HG03571 (cell line): ENCODE measurements around the gene FRAT1.
"Not testable (repeated sequence)": the region's sequence is repeated elsewhere in the genome, so short reads cannot be mapped to it uniquely, and the experiment has no call there.

ENCODE experiments used
- ATAC-seq: cut with Tn5 transposase; IDR thresholded peaks from one replicate; pipeline ENCODE4 v1.9.1; 2021; ENCODE audit not compliant: unreplicated experiment

The FRAT1 gene

GRCh38 chr10:97334370-97335175 is 15.5 kb downstream of the FRAT1 start, which contains the start of gene FRAT2:
Gene FRAT2, minus strand, starts transcription at chr10:97334729. Its CDS starts 157 bp downstream, at chr10:97334572.
- peak; percentile 74 for ATAC-seq

DNA sequence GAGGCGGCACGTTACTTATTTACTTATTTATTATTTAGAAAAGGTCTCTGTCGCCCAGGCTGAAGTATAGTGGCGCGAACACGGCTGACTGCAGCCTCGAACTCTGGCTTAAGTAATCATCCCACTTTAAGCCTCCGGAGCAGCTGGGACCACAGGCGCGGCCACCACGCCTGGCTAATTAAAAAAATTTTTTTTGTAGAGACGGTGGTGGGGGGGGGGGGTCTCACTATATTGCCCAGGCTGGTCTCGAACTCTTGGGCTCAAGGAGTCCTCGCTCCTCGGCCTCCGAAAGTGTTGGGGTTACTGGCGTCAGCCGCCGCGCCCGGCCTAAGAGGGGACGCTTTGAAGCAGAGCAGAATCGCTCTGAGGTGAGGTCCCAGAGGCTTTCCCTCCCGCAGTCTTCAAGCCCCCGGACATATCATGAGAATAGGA is 16.1 kb downstream of the FRAT1 start:
- no peak for ATAC-seq

GRCh38 chr10:97336006-97336405 is 16.9 kb downstream of the FRAT1 start:
- no peak for ATAC-seq

GRCh38 chr10:97336446-97336845 is 17.4 kb downstream of the FRAT1 start:
- ATAC-seq, result no peak

DNA sequence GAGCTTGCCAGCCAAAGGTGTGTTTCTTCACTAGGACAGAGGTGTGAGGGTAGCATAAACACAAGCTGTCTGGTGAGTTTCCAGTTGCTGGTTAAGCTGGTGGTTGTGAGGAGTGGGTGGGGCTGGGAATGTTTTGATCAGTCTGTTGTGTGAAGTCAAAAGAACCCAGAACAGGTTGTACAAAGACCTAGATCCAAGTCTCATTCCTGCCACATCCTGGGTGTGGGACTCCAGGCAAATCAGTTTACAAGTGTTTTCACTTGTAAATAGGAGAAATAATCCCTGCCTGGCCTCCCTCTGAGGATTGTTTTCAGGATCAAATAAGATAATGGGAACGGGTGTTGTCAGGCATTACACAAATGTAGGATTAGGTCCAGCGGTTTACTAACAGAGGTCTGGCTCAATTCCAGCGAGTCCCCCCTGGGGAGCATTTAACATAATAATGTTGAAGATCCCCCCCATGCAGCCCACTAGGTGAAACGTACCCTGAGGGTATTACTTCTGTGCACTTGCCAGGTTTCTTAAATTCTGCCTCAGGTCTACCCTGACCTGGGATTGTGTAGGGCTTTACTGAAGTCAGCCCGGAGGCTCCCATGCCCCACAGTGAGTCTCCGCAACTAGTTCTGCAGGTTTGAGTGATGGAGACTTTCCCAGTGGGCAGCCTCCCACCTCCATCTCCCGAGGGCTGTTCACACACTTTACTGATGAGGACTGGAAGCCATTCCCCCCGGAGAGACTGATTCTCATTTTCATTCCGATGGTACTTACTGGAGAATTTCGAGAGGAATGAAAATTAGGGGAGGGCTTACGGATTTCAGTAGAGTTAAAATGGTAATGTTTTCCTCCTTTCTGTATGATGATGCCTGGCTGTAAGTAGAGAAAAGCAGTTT is 18.1 kb downstream of the FRAT1 start:
- ATAC-seq, result no peak

GRCh38 chr10:97338041-97338440 is 19.0 kb downstream of the FRAT1 start:
- no peak for ATAC-seq

DNA sequence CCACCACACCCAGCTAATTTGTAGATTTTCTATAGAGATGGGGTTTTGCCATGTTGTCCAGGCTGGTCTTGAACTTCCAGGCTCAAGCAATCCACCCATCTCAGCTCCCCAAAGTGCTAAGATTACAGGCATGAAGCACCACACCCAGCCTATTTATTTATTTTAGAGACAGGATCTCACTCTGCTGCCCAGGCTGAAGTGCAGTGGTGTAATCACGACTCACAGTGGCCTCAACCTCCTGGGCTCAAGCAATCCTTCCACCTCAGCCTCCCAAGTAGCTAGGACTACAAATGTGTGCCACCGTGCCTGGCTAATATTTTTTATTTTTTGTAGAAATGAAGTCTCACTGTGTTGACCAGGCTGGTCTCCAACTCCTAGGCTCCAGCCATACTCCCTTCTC is 22.3 kb downstream of the FRAT1 start:
- ATAC-seq, result no peak

DNA sequence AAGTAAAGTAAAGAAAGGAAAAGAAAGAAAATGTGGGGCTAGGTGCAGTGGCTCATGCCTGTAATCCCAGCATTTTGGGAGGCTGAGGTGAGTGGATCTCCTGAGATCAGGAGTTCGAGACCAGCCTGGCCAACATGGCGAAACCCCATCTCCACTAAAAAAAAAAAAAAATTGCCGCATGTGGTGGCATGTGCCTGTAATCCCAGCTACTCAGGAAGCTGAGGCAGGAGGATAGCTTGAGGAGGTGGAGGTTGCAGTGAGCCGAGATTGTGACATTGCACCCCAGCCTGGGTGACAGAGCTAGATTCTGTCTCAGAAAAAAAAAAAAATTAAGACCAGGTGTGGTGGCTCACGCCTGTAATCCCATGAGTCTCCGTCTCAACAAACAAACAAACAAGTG is 24.6 kb downstream of the FRAT1 start:
- not testable (repeated sequence) for ATAC-seq

GRCh38 chr10:97347317-97347716 is 28.2 kb downstream of the FRAT1 start:
- ATAC-seq, result no peak

DNA sequence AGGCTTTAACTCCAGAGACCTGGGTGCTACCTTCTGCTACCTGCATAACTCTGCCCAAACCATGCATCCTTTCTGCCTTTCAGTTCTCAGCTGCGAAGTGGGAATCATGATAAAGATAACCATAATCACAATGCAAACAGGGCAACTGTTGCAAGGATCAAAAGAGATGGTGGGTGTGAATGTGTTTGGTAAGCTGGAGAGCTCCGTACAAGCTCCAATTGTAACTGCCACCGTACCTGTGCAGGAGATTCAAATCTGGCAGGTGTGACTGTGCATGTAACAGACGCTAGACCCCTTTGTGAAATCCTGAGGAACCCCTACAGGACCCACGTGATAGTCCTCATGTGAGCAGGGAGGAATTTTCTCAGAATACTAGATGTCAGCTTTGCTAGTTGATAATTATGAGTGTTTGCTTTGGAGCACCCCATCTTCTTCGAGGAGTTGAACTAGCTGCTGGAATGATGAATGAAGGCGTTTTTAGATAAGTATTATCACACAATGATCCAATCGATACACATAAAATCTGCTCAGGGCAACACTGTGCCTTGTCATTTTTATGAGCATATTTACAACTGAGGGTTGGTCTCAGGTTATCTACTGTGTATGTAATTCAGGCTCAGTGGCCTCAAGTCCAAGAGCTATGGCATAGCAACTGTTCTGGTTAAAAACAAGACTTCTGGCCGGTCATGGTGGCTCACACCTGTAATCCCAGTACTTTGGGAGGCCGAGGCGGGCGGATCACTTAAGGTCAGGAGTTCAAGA is 30.9 kb downstream of the FRAT1 start:
- ATAC-seq, result no peak

DNA sequence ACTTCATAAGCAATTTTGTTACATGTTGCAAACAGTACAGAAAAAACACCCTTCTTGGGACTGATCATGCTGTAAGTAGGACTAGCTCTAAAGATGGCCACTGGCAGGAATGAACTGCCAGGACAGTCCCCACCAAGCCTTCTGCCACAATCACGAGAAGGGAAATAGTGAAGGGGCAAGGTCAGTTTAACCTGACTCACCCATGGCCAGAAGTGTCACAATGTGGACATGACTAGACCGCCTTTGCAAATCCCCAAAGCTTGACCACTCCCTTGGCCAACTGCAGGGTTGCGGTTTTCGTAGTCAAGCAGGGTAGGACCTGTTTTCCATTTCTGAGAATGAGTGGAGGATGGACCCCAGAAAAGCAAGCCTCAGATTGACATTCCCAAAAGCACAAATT is 34.9 kb downstream of the FRAT1 start:
- ATAC-seq, result no peak

GRCh38 chr10:97355571-97355975 is 36.5 kb downstream of the FRAT1 start:
- no peak for ATAC-seq

GRCh38 chr10:97356318-97356914 is 37.3 kb downstream of the FRAT1 start:
- ATAC-seq, result no peak

DNA sequence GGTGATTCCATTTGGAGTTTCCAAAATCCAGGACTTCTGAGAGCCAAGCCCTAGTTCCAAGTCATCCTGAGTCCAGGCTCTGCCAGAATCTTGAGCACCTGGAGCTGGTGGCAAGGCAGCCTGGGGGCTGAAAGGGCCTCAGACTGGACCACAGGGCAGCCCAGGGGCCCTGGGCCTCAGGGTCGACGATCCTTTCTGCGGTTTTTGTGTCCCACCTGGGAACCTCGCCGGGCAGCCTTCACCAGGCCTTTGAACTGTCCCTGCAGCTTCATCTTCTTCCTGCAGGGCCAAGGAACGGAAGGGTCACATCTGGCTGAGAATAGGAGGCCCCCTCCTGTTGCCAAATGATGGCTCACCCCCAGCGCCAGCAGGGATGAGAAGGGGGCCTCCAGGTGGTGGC is 37.8 kb downstream of the FRAT1 start:
- ATAC-seq, result no peak

- no peak for ATAC-seq
Observed at GRCh38 chr10:97358349-97358748, 39.3 kb downstream of the FRAT1 start.

- ATAC-seq, result no peak
Observed at GRCh38 chr10:97358781-97359180, 39.7 kb downstream of the FRAT1 start.

DNA sequence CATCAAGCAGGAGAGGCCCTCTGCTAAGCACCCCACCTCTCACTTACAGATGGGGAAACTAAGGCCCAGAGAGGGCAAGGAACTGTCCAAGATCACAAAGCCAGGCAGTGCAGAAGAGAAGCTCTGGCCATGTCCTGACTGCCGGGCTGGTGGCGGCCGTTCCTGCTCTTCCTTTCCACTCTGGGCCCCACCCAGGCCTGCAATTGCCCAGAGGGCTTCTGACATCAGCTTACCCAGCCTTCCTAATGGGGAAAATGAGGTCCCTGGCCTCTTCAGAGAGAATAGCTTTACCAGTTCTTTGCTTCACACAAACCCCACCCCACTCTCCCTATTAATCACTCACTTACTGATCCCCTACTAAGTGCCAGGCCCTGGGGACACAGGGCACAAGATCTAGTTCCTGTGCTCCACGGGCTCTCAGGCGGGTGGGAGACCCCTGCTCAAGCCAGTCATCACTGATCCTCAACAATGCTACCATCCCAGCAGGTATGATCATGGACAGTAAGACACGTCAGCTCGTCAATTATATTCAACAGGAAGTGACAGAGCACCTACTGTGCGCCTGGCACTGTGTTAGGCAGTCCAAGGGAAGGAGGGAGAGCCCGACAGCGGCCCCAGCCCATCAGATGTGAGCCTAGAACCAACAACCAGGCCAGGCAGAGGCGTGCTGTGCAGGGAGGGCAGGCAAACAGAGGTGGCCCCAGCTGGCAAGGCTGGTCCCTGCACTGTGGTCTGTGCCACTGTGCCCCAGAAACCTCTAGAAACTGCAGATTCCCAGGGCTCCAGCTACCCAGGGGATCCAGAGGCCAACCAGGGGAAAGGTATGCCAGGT is 41.9 kb downstream of the FRAT1 start:
- no peak for ATAC-seq

DNA sequence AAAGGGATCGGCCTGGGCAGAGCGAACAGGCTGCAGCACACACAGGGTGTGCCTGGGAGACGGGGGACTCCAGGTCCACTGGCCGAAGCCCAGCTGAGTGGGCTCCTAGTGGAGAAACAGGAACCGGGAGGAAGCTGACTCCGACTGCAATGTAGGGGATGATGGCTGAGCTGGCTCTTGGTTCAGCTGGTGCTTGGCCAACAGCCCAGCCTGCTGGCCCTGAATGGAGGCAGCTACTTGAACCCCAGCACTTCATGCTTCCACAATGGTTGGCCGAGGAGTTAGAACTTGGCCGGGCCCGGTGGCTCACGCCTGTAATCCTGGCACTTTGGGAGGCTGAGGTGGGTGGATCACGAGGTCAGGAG is 42.4 kb downstream of the FRAT1 start:
- no peak for ATAC-seq

DNA sequence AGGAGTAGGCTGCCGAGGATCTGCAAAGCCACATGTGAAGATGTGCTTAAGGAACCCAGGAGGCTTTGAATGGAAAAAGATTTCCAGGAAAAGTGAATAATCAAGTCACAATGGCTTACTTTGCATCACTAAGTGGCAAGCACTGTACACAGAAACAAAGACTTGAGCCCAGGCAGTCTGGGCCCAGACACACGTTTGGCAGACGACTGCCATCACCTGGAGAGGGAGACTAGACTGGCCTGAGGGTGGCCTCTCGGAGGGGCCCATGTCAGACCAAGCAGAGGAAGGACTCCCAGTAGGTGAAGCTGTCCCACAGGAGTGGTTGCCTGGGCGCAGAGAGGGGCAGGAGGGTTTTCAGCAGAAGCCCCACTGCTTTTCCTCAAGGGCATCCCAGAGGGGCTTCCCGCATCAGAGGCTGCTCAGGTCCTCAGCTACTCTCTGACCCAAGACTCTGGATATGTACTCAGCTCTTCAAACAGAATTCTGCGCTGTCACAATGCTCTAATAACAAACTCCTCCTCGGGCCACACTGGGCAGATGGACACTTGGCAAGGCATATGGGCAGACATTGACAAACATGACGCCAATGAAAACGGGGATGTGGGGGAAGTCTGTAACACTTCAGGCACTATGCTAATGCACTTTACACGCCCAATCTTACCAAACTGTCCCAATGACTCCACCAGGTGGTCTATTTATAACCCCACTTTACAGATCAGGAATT is 43.4 kb downstream of the FRAT1 start:
- ATAC-seq, result no peak
